B cell (primary cell): ENCODE data around the gene TLX3. TPM values are rescaled to one million over a fixed set of nuclear protein-coding genes. Genes with fewer than 3 reads are reported as not detected.

Experiments used
- polyA plus RNA-seq: library from polyadenylated mRNA; depleted of rRNA; stranded (reverse); fragments of >200 nt; gene quantifications from 2 replicates; pipeline ENCODE4 v1.2.3, GENCODE V29; 2012
- small RNA-seq: library from RNA; depleted of rRNA; stranded (forward); fragments of <200 nt; gene quantifications from one replicate; pipeline ENCODE3, GENCODE V24; 2012; ENCODE audit warnings: low replicate concordance, low read depth; ENCODE audit not compliant: insufficient read length
- total RNA-seq, 2 donors: library from RNA; stranded (reverse); fragments of 120-200 nt in 1 of 2; gene quantifications; 1 replicate in 1 of 2; 2 replicates in 1 of 2; pipeline versions ENCODE4 v1.2.3 to v1.2.4, GENCODE V29; 2013 to 2022

The TLX3 gene
- total and polyA plus RNA-seq, 2 donors (not counting 1 experiment from before 2014, with no cell fraction given): not detected

Small RNAs within 50 kb of the gene (small RNA-seq; reads per million reads assigned to genes)
- not detected for gene AC091980.1
- gene RN7SL339P: not detected

Other genes with a start within 250 kb of the TLX3 start
- 819 and 920 TPM in 2 replicates for gene NPM1, start 78.6 kb downstream of the TLX3 start, total RNA-seq
- gene NPM1, start 78.6 kb downstream of the TLX3 start, polyA plus RNA-seq: 158 and 395 TPM in 2 replicates
- 0.15 TPM in 2 replicates for gene FGF18, start 110.4 kb downstream of the TLX3 start, total RNA-seq
- gene FGF18, start 110.4 kb downstream of the TLX3 start, polyA plus RNA-seq: 0.06 and 0.07 TPM in 2 replicates